ENCODE data around the gene MORN5. TPM values are rescaled to one million over a fixed set of nuclear protein-coding genes. Genes with fewer than 3 reads are reported as not detected.

The MORN5 gene
- total and polyA plus RNA-seq, 4 donors, result not detected

GRCh38 chr9:122121931-122122330, 37.8 kb upstream of the MORN5 start (continued):
- TF ChIP-seq, protein P1, sequence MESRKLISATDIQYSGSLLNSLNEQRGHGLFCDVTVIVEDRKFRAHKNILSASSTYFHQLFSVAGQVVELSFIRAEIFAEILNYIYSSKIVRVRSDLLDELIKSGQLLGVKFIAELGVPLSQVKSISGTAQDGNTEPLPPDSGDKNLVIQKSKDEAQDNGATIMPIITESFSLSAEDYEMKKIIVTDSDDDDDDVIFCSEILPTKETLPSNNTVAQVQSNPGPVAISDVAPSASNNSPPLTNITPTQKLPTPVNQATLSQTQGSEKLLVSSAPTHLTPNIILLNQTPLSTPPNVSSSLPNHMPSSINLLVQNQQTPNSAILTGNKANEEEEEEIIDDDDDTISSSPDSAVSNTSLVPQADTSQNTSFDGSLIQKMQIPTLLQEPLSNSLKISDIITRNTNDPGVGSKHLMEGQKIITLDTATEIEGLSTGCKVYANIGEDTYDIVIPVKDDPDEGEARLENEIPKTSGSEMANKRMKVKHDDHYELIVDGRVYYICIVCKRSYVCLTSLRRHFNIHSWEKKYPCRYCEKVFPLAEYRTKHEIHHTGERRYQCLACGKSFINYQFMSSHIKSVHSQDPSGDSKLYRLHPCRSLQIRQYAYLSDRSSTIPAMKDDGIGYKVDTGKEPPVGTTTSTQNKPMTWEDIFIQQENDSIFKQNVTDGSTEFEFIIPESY (IDR thresholded peaks at IDR 0.05), result no peak

DNA sequence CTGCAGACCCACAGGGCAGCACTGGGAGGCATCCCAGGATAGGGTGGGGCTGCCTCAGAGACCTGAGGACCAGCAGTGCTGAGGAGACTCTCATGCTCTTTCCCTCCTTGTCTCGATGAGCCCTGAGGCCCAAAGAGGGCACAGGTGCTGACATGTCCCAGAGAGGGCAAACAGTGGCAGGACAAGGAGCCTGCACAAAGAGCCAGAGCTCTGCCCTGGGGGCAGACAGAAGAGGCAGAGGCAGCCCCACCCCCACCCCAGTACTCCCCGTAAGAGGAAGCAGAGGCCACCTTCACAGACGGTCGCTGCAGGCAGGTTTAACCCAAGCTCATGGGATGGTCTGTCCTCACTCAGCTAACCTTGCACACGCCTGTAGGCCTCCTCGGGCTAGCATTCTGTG, 37.2 kb upstream of the MORN5 start:
- H3K9ac ChIP-seq (ENCODE audit: low read depth in 1 of 2, low read length in 2 of 2), result no peak overlapping the region
- WGBS, result 57% methylated on average over 6 of the region's 6 CpGs
- H3K27ac ChIP-seq (ENCODE audit: low read depth in 1 of 2, low read length in 2 of 2), result no peak overlapping the region
- no peaks in the 10 kb centered on the region for H3K36me3 ChIP-seq (ENCODE audit: control insufficient read depth in 4 of 4, insufficient read depth in 3 of 4, low read depth in 1 of 4, low read length in 3 of 4)
- peaks cover 0 to 12% (median 3%) of the 10 kb centered on the region in 4 donors for H3K4me1 ChIP-seq (ENCODE audit: control insufficient read depth in 4 of 4, insufficient read depth in 4 of 4, low read length in 3 of 4)
- TF ChIP-seq, protein P1 (IDR thresholded peaks at IDR 0.05), result no peak
- TF ChIP-seq YY1 (IDR thresholded peaks at IDR 0.05), result no peak
- TF ChIP-seq RXRA (IDR thresholded peaks at IDR 0.05), result no peak
- no peak for TF ChIP-seq EGR1 (IDR thresholded peaks at IDR 0.05; ENCODE audit: low read depth in 2 of 2)
- no peak for TF ChIP-seq CTCF (IDR thresholded peaks at IDR 0.05; ENCODE audit: low read depth, low read length, missing input control)
- no peak for TF ChIP-seq MAX (IDR thresholded peaks at IDR 0.05)
- no peak for TF ChIP-seq SP1 (IDR thresholded peaks at IDR 0.05)
- no peak for TF ChIP-seq REST (IDR thresholded peaks at IDR 0.05)
- no peak for TF ChIP-seq FOXA2 (IDR thresholded peaks at IDR 0.05)
- TF ChIP-seq GABPA (IDR thresholded peaks at IDR 0.05 in 1 of 2, conservative IDR thresholded peaks at IDR 0.05 in 1 of 2), result no peak
- no peak for TF ChIP-seq FOXA1 (IDR thresholded peaks at IDR 0.05)
- no peak for TF ChIP-seq HNF4G (IDR thresholded peaks at IDR 0.05)
- TF ChIP-seq HNF4A (conservative IDR thresholded peaks at IDR 0.05), result no peak
- no peak for TF ChIP-seq NR2F2 (IDR thresholded peaks at IDR 0.05)
- DNase-seq (ENCODE audit: low spot score), result no peak
- H3K27me3 ChIP-seq (ENCODE audit: control insufficient read depth in 4 of 4, insufficient read depth in 4 of 4, low read length in 3 of 4), result peaks cover 0 to 6% (median 2%) of the 10 kb centered on the region in 4 donors
- H3K4me3 ChIP-seq (ENCODE audit: low read depth in 1 of 3, low read length in 3 of 3), result no peak overlapping the region
- no peaks in the 10 kb centered on the region for H3K9me3 ChIP-seq (ENCODE audit: control insufficient read depth in 4 of 4, low read length in 3 of 4)

All from liver (tissue), 9 donors.